Measurements from ENCODE around the gene ABCB8. TPM values are rescaled to one million over a fixed set of nuclear protein-coding genes. Genes with fewer than 3 reads are reported as not detected.

Gene ABCB8
- total RNA-seq, 4 donors from 2014 or later, result 29.5 to 42.3 (median 31.9) TPM

DNA sequence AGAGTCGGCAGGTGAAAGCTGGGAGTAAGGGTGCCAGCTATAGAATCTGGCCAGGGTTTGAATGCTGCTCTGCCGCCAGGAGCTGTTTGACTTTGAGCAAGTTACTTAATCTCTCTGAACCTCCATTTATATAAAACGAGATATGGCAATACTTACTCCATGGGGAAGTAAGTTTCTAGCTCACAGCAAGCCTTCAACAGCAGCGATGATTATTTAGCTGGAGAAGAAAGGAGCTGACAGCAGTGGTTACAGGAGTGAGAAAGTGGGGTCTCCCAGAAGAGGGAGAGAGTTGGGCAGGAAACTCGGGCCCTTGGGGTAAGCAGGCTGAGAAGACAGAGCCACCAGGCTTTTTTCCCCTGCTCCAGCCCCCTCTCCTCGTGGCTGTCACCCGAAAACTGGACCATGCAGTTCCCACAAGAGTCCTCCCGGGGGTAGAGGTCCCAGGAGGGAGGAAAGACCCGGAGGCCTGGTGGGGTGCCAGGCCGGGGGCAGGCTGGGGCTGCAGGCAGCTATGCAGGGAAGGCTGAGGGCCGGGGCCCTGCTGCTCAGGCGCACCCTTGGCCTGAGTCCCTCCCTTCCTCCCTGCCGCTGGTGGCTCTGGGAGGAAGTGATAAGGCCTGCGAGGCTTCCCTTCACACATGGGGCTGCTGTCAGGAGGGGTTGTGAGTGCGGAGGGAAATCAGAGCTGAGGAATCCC, 34.0 kb upstream of the ABCB8 start:
- H3K9me3 ChIP-seq, result no peaks in the 10 kb centered on the region
- H3K36me3 ChIP-seq, result no peaks in the 10 kb centered on the region
- H3K4me3 ChIP-seq, result peak overlapping the region; percentile 17
- peaks cover 9% of the 10 kb centered on the region for H3K4me1 ChIP-seq
- TF ChIP-seq EP300 (IDR thresholded peaks at IDR 0.05), result no peak
- TF ChIP-seq POLR2AphosphoS5 (IDR thresholded peaks at IDR 0.05), result no peak
- no peak for TF ChIP-seq POLR2A (IDR thresholded peaks at IDR 0.05)
- TF ChIP-seq, protein P1, sequence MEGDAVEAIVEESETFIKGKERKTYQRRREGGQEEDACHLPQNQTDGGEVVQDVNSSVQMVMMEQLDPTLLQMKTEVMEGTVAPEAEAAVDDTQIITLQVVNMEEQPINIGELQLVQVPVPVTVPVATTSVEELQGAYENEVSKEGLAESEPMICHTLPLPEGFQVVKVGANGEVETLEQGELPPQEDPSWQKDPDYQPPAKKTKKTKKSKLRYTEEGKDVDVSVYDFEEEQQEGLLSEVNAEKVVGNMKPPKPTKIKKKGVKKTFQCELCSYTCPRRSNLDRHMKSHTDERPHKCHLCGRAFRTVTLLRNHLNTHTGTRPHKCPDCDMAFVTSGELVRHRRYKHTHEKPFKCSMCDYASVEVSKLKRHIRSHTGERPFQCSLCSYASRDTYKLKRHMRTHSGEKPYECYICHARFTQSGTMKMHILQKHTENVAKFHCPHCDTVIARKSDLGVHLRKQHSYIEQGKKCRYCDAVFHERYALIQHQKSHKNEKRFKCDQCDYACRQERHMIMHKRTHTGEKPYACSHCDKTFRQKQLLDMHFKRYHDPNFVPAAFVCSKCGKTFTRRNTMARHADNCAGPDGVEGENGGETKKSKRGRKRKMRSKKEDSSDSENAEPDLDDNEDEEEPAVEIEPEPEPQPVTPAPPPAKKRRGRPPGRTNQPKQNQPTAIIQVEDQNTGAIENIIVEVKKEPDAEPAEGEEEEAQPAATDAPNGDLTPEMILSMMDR (IDR thresholded peaks at IDR 0.05), result no peak
- H3K27ac ChIP-seq, result no peak overlapping the region
- H3K27me3 ChIP-seq, result peaks cover 4% of the 10 kb centered on the region
- 59% methylated on average over 9 of the region's 15 CpGs for WGBS
- no peak for DNase-seq (ENCODE audit: low spot score in 2 of 2)

- no peaks in the 10 kb centered on the region for H3K9me3 ChIP-seq
- TF ChIP-seq POLR2AphosphoS5 (IDR thresholded peaks at IDR 0.05) (no peak), POLR2A (IDR thresholded peaks at IDR 0.05) (no peak), EP300 (IDR thresholded peaks at IDR 0.05) (no peak)
- TF ChIP-seq, protein P1 (IDR thresholded peaks at IDR 0.05), result no peak
- WGBS, result 51% methylated on average over 6 of the region's 19 CpGs
- peak overlapping the region; percentile 17 for H3K4me3 ChIP-seq
- no peaks in the 10 kb centered on the region for H3K36me3 ChIP-seq
- H3K4me1 ChIP-seq, result peaks cover 9% of the 10 kb centered on the region
- no peak for DNase-seq (ENCODE audit: low spot score in 2 of 2)
- no peak overlapping the region for H3K27ac ChIP-seq
- H3K27me3 ChIP-seq, result peaks cover 4% of the 10 kb centered on the region
Measured at GRCh38 chr7:150994838-150995510, 33.3 kb upstream of the ABCB8 start.

DNA sequence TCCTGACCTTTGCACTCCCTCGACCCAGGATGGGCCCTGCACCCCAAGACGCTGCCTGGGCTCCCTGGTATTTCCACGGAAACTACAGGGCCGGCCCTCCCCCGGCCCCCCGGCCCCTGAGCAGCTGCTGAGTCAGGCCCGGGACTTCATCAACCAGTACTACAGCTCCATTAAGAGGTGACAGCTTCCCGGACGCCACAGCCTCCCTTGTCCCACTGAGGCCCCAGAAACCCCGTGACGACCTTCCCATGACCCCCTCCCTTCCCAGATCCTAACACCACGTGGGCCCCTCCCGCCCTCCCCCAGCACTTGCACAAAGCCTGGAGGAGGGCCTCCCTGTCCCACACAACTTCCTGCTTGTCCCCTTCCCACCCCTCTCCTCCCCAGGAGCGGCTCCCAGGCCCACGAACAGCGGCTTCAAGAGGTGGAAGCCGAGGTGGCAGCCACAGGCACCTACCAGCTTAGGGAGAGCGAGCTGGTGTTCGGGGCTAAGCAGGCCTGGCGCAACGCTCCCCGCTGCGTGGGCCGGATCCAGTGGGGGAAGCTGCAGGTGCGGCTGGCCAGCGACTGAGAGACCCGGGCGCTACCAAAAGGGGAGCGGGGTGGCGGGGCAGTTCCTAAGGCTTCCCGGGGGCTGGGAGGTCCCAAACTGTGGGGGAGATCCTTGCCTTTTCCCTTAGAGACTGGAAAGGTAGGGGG, 31.7 kb upstream of the ABCB8 start:
- Histone ChIP-seq H3K36me3 (no peaks in the 10 kb centered on the region), H3K27me3 (peaks cover 4% of the 10 kb centered on the region), H3K4me3 (no peak overlapping the region), H3K4me1 (peaks cover 9% of the 10 kb centered on the region), H3K27ac (no peak overlapping the region), H3K9me3 (no peaks in the 10 kb centered on the region)
- no peak for DNase-seq (ENCODE audit: low spot score in 2 of 2)
- WGBS, result 84% methylated on average over 3 of the region's 31 CpGs
- no peak for TF ChIP-seq EP300 (IDR thresholded peaks at IDR 0.05)

DNA sequence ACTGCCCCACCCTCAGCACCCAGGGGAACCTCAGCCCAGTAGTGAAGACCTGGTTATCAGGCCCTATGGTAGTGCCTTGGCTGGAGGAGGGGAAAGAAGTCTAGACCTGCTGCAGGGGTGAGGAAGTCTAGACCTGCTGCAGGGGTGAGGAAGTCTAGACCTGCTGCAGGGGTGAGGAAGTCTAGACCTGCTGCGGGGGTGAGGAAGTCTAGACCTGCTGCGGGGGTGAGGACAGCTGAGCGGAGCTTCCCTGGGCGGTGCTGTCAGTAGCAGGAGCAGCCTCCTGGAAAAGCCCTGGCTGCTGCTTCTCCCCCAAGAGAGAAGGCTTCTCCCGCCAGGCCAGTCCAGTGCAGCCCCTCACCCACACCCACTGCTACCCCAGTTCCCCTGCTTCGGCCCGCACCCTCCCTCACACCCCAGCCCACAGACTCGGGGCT, 31.2 kb upstream of the ABCB8 start:
- Histone ChIP-seq H3K4me1 (peaks cover 9% of the 10 kb centered on the region), H3K36me3 (no peaks in the 10 kb centered on the region), H3K4me3 (no peak overlapping the region), H3K9me3 (no peaks in the 10 kb centered on the region), H3K27ac (no peak overlapping the region), H3K27me3 (peaks cover 4% of the 10 kb centered on the region)
- TF ChIP-seq, protein P1 (IDR thresholded peaks at IDR 0.05), result no peak
- TF ChIP-seq POLR2AphosphoS5 (IDR thresholded peaks at IDR 0.05), result no peak
- TF ChIP-seq POLR2A (IDR thresholded peaks at IDR 0.05), result no peak
- TF ChIP-seq EP300 (IDR thresholded peaks at IDR 0.05), result no peak
- WGBS, result 90% methylated on average over 7 of the region's 8 CpGs
- no peak for DNase-seq (ENCODE audit: low spot score in 2 of 2)

DNA sequence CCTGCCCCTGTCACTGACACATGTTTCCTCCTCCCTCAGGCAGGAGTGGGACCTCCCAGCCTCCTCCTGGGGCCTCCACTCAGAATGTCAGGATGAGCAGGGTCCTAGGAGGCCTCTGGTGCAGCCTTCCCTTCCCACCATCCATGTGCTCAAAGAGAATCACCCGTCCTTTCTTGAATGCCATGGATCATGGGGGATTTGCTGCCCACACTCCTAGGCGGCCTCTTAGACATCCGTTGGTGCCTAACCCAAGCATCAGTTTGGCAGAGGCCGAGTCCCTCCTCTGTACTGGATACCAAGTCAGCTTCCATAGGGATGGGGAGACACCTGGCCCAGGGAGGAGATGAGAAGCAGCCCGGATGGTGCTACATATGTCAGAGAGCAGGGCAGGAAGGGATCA, 30.4 kb upstream of the ABCB8 start:
- Histone ChIP-seq H3K9me3 (no peaks in the 10 kb centered on the region), H3K4me1 (peaks cover 9% of the 10 kb centered on the region), H3K27me3 (peaks cover 4% of the 10 kb centered on the region), H3K4me3 (no peak overlapping the region), H3K27ac (no peak overlapping the region), H3K36me3 (no peaks in the 10 kb centered on the region)
- TF ChIP-seq POLR2A (IDR thresholded peaks at IDR 0.05), result no peak
- TF ChIP-seq, protein P1 (IDR thresholded peaks at IDR 0.05), result no peak
- no peak for TF ChIP-seq EP300 (IDR thresholded peaks at IDR 0.05)
- TF ChIP-seq POLR2AphosphoS5 (IDR thresholded peaks at IDR 0.05), result no peak
- WGBS, result 83% methylated on average over 2 of the region's 5 CpGs
- DNase-seq (ENCODE audit: low spot score in 2 of 2), result no peak
